Neural cell (in vitro differentiated cells): ENCODE data around the gene DNAH3. TPM values are rescaled to one million over a fixed set of nuclear protein-coding genes. Genes with fewer than 3 reads are reported as not detected.
"Not testable (repeated sequence)": the region's sequence is repeated elsewhere in the genome, so short reads cannot be mapped to it uniquely, and the experiment has no call there.

Source experiments
- H2AFZ ChIP-seq: fragments of 200-600, 300-800 bp; sonication (generic), shearing (Covaris generic); 2 replicates; pipeline ENCODE4 v1.6.0; 2014; ENCODE audit warnings: low read depth, mild to moderate bottlenecking, antibody characterized with exemption, low read length, moderate library complexity
- H3F3A ChIP-seq: fragments of 200-600 bp; shearing (Covaris generic); 2 replicates; pipeline ENCODE4 v1.6.1; 2016; ENCODE audit warnings: mild to moderate bottlenecking, moderate library complexity, mixed read lengths, antibody characterized with exemption, low read length; ENCODE audit not compliant: insufficient read depth, poor library complexity, severe bottlenecking
- H3K27ac ChIP-seq: fragments of 200-600, 300-800 bp; sonication (generic), shearing (Covaris generic); 2 replicates; pipeline ENCODE4 v1.5.1; 2014; ENCODE audit warnings: mild to moderate bottlenecking, low read length, moderate library complexity
- H3K27me3 ChIP-seq: fragments of 300-800, 200-600 bp; sonication (generic), shearing (Covaris generic); 2 replicates; pipeline ENCODE4 v1.6.0; 2014; ENCODE audit warnings: mild to moderate bottlenecking, low read depth, low read length, moderate library complexity; ENCODE audit not compliant: insufficient read depth
- H3K36me3 ChIP-seq: fragments of 300-800, 200-600 bp; sonication (generic), shearing (Covaris generic); 2 replicates; pipeline ENCODE4 v1.5.1; 2014; ENCODE audit warnings: mild to moderate bottlenecking, antibody characterized with exemption, low read length, moderate library complexity; ENCODE audit not compliant: insufficient read depth
- H3K4me2 ChIP-seq: fragments of 300-800, 200-600 bp; sonication (generic), shearing (Covaris generic); 2 replicates; pipeline ENCODE4 v1.6.0; 2014; ENCODE audit warnings: mild to moderate bottlenecking, low read length
- H3K4me3 ChIP-seq: fragments of 300-800, 200-600 bp; sonication (generic), shearing (Covaris generic); 2 replicates; pipeline ENCODE4 v1.5.1; 2014; ENCODE audit warnings: mild to moderate bottlenecking, low read length, moderate library complexity
- H3K79me2 ChIP-seq: fragments of 200-600 bp; shearing (Covaris generic); replicated peaks from 2 replicates; pipeline ENCODE4 v1.6.0; 2014; ENCODE audit warnings: mild to moderate bottlenecking, low read length, moderate library complexity; ENCODE audit not compliant: insufficient read depth
- H3K9ac ChIP-seq: fragments of 300-800, 200-600 bp; sonication (generic), shearing (Covaris generic); 2 replicates; pipeline ENCODE4 v1.6.1; 2016; ENCODE audit warnings: mild to moderate bottlenecking, low read length, mixed read lengths
- H3K9me2 ChIP-seq: fragments of 200-600 bp; shearing (Covaris generic); 2 replicates; pipeline ENCODE4 v1.6.1; 2016; ENCODE audit warnings: mild to moderate bottlenecking, low read length, mixed read lengths; ENCODE audit not compliant: insufficient read depth
- H3K9me3 ChIP-seq: fragments of 200-600, 300-800 bp; sonication (generic), shearing (Covaris generic); 2 replicates; pipeline ENCODE4 v1.6.1; 2016; ENCODE audit warnings: mild to moderate bottlenecking, mixed run types, low read length, moderate library complexity, mixed read lengths
- H4K20me1 ChIP-seq: fragments of 200-600 bp; shearing (Covaris generic); 2 replicates; pipeline ENCODE4 v1.6.1; 2016; ENCODE audit warnings: mild to moderate bottlenecking, mixed run types; ENCODE audit not compliant: insufficient read depth
- CTCF ChIP-seq: fragments of 450-650 bp; IDR thresholded peaks from 2 replicates; pipeline ENCODE4 v1.5.1; 2014; ENCODE audit warnings: antibody characterized with exemption, mild to moderate bottlenecking, moderate library complexity; ENCODE audit not compliant: poor library complexity, severe bottlenecking
- EP300 ChIP-seq: fragments of 450-650 bp; conservative IDR thresholded peaks from 2 replicates; pipeline ENCODE4 v1.6.1; 2014; ENCODE audit warnings: antibody characterized with exemption, mild to moderate bottlenecking, moderate library complexity; ENCODE audit not compliant: poor library complexity, severe bottlenecking
- EZH2 ChIP-seq: fragments of 200-600, 300-800 bp; shearing (Covaris generic), sonication (generic); IDR thresholded peaks from 2 replicates; pipeline ENCODE4 v1.6.1; 2014; ENCODE audit warnings: antibody characterized with exemption, low read length, borderline replicate concordance, mild to moderate bottlenecking; ENCODE audit not compliant: insufficient read depth, poor library complexity, severe bottlenecking
- POLR2AphosphoS5 ChIP-seq: IDR thresholded peaks from 2 replicates; pipeline ENCODE4 v1.6.1; 2012
- SMC3 ChIP-seq: fragments of 450-650 bp; conservative IDR thresholded peaks from 2 replicates; pipeline ENCODE4 v1.6.1; 2014; ENCODE audit warnings: antibody characterized with exemption, mild to moderate bottlenecking, moderate library complexity; ENCODE audit not compliant: poor library complexity
- polyA plus RNA-seq: library from polyadenylated mRNA; depleted of rRNA; stranded (reverse); fragments of >200 nt; gene quantifications from 2 replicates; pipeline ENCODE4 v1.2.3, GENCODE V29; 2014

The DNAH3 gene
- polyA plus RNA-seq, 1 donor from 2014 or later, result 0.06 TPM

- peak overlapping the region; percentile 22 for H3K27ac ChIP-seq
- H3F3A ChIP-seq, result no peaks in the 10 kb centered on the region
- H3K9me2 ChIP-seq, result no peaks in the 10 kb centered on the region
- H3K79me2 ChIP-seq, result no peaks in the 10 kb centered on the region
- peak overlapping the region; percentile 32 for H3K4me3 ChIP-seq
- no peaks in the 10 kb centered on the region for H3K27me3 ChIP-seq
- H2AFZ ChIP-seq, result no peak overlapping the region
- no peaks in the 10 kb centered on the region for H3K36me3 ChIP-seq
- no peaks in the 10 kb centered on the region for H3K9me3 ChIP-seq
- H3K4me2 ChIP-seq, result no peak overlapping the region
- no peaks in the 10 kb centered on the region for H4K20me1 ChIP-seq
- no peak overlapping the region for H3K9ac ChIP-seq
- TF ChIP-seq EP300, result peak; percentile 20
- no peak for TF ChIP-seq SMC3
Measured at GRCh38 chr16:21053590-21053989, 97.1 kb downstream of the DNAH3 start.

- not testable (repeated sequence) for H3K4me2 ChIP-seq, H3K27me3 ChIP-seq, H2AFZ ChIP-seq
Measured at GRCh38 chr16:21048091-21048912, 102.3 kb downstream of the DNAH3 start.

GRCh38 chr16:21038197-21038596 lies 112.4 kb downstream of the DNAH3 start:
- Histone ChIP-seq H3K27ac (no peak overlapping the region), H3K36me3 (no peaks in the 10 kb centered on the region), H3K79me2 (no peaks in the 10 kb centered on the region), H3K27me3 (no peaks in the 10 kb centered on the region), H3K4me3 (no peak overlapping the region), H3K9me3 (no peaks in the 10 kb centered on the region), H3K4me2 (no peak overlapping the region), H2AFZ (no peak overlapping the region), H3K9me2 (no peaks in the 10 kb centered on the region), H4K20me1 (no peaks in the 10 kb centered on the region), H3F3A (no peaks in the 10 kb centered on the region), H3K9ac (no peak overlapping the region)
- TF ChIP-seq SMC3 (no peak), EP300 (no peak), EZH2 (no peak), POLR2AphosphoS5 (no peak), CTCF (no peak)

More at GRCh38 chr16:21048091-21048912, 102.3 kb downstream of the DNAH3 start:
- not testable (repeated sequence) for H3K36me3 ChIP-seq, H3K79me2 ChIP-seq, H3K9me3 ChIP-seq, H3K9me2 ChIP-seq, H4K20me1 ChIP-seq, H3K9ac ChIP-seq, H3F3A ChIP-seq, H3K27ac ChIP-seq, H3K4me3 ChIP-seq

- TF ChIP-seq SMC3, result no peak
- no peaks in the 10 kb centered on the region for H3K79me2 ChIP-seq
- H3K9me3 ChIP-seq, result no peaks in the 10 kb centered on the region
Measured at GRCh38 chr16:21037736-21038135, 112.9 kb downstream of the DNAH3 start.

More at GRCh38 chr16:21037736-21038135, 112.9 kb downstream of the DNAH3 start:
- H3K9me2 ChIP-seq, result no peaks in the 10 kb centered on the region
- H3K4me3 ChIP-seq, result no peak overlapping the region
- H3K27me3 ChIP-seq, result no peaks in the 10 kb centered on the region
- no peaks in the 10 kb centered on the region for H4K20me1 ChIP-seq
- no peaks in the 10 kb centered on the region for H3K36me3 ChIP-seq
- no peak overlapping the region for H3K27ac ChIP-seq
- H3F3A ChIP-seq, result no peaks in the 10 kb centered on the region
- no peak overlapping the region for H3K4me2 ChIP-seq
- no peak overlapping the region for H3K9ac ChIP-seq
- H2AFZ ChIP-seq, result no peak overlapping the region
